WTC11 (cell line): ENCODE data around the gene SPATA9. TPM values are rescaled to one million over a fixed set of nuclear protein-coding genes. Genes with fewer than 3 reads are reported as not detected.

Source experiments
- ATAC-seq: fragments of 200-7000 bp; cut with Tn5 transposase; 2 replicates; pipeline ENCODE4 v1.10.0; 2021; ENCODE audit warnings: mild to moderate bottlenecking, moderate library complexity
- CTCF ChIA-PET: fragments of 300-600 bp; sonication (Branson Sonifier 250); formaldehyde crosslinking; loops from one replicate; lab custom pipeline; 2021; ENCODE audit warnings: antibody characterized with exemption; lab: Charles Lee
- POLR2A ChIA-PET: fragments of 350-600 bp; sonication (Branson Sonifier 250); formaldehyde crosslinking; loops from one replicate; lab custom pipeline; 2021; ENCODE audit warnings: antibody characterized with exemption; lab: Charles Lee
- DNase-seq: peaks from one replicate; pipeline ENCODE4 v3.0.0; 2021; ENCODE audit warnings: low spot score
- H3K27ac Mint-ChIP-seq: 2 replicates; pipeline ENCODE4 v1.8.0; 2021; ENCODE audit warnings: mixed read lengths
- H3K27me3 Mint-ChIP-seq: 2 replicates; pipeline ENCODE4 v1.8.0; 2021; ENCODE audit warnings: low read depth, mild to moderate bottlenecking, moderate library complexity, mixed read lengths
- H3K36me3 Mint-ChIP-seq: 2 replicates; pipeline ENCODE4 v1.8.0; 2021; ENCODE audit warnings: mixed read lengths
- H3K4me1 Mint-ChIP-seq: 2 replicates; pipeline ENCODE4 v1.8.0; 2022; ENCODE audit warnings: mixed read lengths
- H3K4me3 Mint-ChIP-seq: 2 replicates; pipeline ENCODE4 v1.8.0; 2021; ENCODE audit warnings: mild to moderate bottlenecking, moderate library complexity, mixed read lengths
- H3K9me3 Mint-ChIP-seq: 2 replicates; pipeline ENCODE4 v1.8.0; 2021; ENCODE audit warnings: mixed read lengths
- ATF2 ChIP-seq: sonication (generic); formaldehyde crosslinking; IDR thresholded peaks from 2 replicates; pipeline ENCODE4 v1.8.1; 2022; ENCODE audit warnings: low read depth, missing genetic modification reagents, borderline replicate concordance
- CDX4 ChIP-seq: fragments of 250-450 bp; sonication (Bioruptor Pico); IDR thresholded peaks from 2 replicates; pipeline ENCODE4 v1.9.0; 2021; ENCODE audit warnings: moderate library complexity, mild to moderate bottlenecking, inconsistent platforms, borderline replicate concordance
- CREB1 ChIP-seq: sonication (generic); formaldehyde crosslinking; IDR thresholded peaks from 2 replicates; pipeline ENCODE4 v1.8.0; 2023; ENCODE audit warnings: mild to moderate bottlenecking, missing genetic modification reagents
- EMX1 ChIP-seq: fragments of 250-450 bp; sonication (Bioruptor Pico); IDR thresholded peaks from 2 replicates; pipeline ENCODE4 v1.8.0; 2021; ENCODE audit warnings: mild to moderate bottlenecking
- FOXK1 ChIP-seq: sonication (generic); formaldehyde crosslinking; IDR thresholded peaks from 2 replicates; pipeline ENCODE4 v1.8.0; 2022; ENCODE audit warnings: mild to moderate bottlenecking, moderate library complexity, missing genetic modification reagents
- GABPB1 ChIP-seq: sonication (generic); formaldehyde crosslinking; IDR thresholded peaks from 2 replicates; pipeline ENCODE4 v1.8.1; 2023; ENCODE audit warnings: mild to moderate bottlenecking, missing genetic modification reagents
- GTF2I ChIP-seq: fragments of 250-450 bp; sonication (Bioruptor Pico); conservative IDR thresholded peaks from 2 replicates; pipeline ENCODE4 v1.4.0; 2021; ENCODE audit warnings: mild to moderate bottlenecking
- IRF1 ChIP-seq: sonication (generic); formaldehyde crosslinking; IDR thresholded peaks from 2 replicates; pipeline ENCODE4 v1.8.0; 2023; ENCODE audit warnings: missing genetic modification reagents
- NFE2L1 ChIP-seq: sonication (generic); formaldehyde crosslinking; IDR thresholded peaks from 2 replicates; pipeline ENCODE4 v1.8.1; 2023; ENCODE audit warnings: missing genetic modification reagents
- NFYB ChIP-seq: sonication (generic); formaldehyde crosslinking; conservative IDR thresholded peaks from 2 replicates; pipeline ENCODE4 v1.8.0; 2022; ENCODE audit warnings: low read depth, missing genetic modification reagents
- NR2C2 ChIP-seq: sonication (generic); formaldehyde crosslinking; IDR thresholded peaks from 2 replicates; pipeline ENCODE4 v1.8.0; 2022; ENCODE audit warnings: mild to moderate bottlenecking, missing genetic modification reagents
- RELA ChIP-seq: sonication (generic); formaldehyde crosslinking; IDR thresholded peaks from 2 replicates; pipeline ENCODE4 v1.8.1; 2022; ENCODE audit warnings: missing genetic modification reagents, mild to moderate bottlenecking, borderline replicate concordance
- SMAD3 ChIP-seq: sonication (generic); formaldehyde crosslinking; IDR thresholded peaks from 2 replicates; pipeline ENCODE4 v1.8.0; 2022; ENCODE audit warnings: missing genetic modification reagents, mild to moderate bottlenecking, borderline replicate concordance
- SP1 ChIP-seq: sonication (generic); formaldehyde crosslinking; conservative IDR thresholded peaks from 2 replicates; pipeline ENCODE4 v1.8.1; 2022; ENCODE audit warnings: missing genetic modification reagents
- TEAD4 ChIP-seq: sonication (generic); formaldehyde crosslinking; IDR thresholded peaks from 2 replicates; pipeline ENCODE4 v1.8.0; 2022; ENCODE audit warnings: mild to moderate bottlenecking, missing genetic modification reagents
- ZNF138 ChIP-seq: sonication (generic); formaldehyde crosslinking; conservative IDR thresholded peaks from 2 replicates; pipeline ENCODE4 v1.8.1; 2022; ENCODE audit warnings: mild to moderate bottlenecking, moderate library complexity, missing genetic modification reagents
- ZNF263 ChIP-seq: sonication (generic); formaldehyde crosslinking; IDR thresholded peaks from 2 replicates; pipeline ENCODE4 v1.8.1; 2022; ENCODE audit warnings: low read depth, mild to moderate bottlenecking, moderate library complexity, missing genetic modification reagents
- ZNF416 ChIP-seq: fragments of 250-450 bp; sonication (Bioruptor Pico); IDR thresholded peaks from 2 replicates; pipeline ENCODE4 v1.9.0; 2021; ENCODE audit warnings: mild to moderate bottlenecking, inconsistent platforms
- total RNA-seq: library from RNA; stranded (reverse); gene quantifications from 3 replicates; pipeline ENCODE4 v1.2.3, GENCODE V29; 2021
- TF ChIP-seq, protein P1 (sequence below): fragments of 250-450 bp; sonication (Bioruptor Pico); conservative IDR thresholded peaks from 2 replicates; pipeline ENCODE4 v1.9.0; 2021; ENCODE audit warnings: mild to moderate bottlenecking
- TF ChIP-seq, protein P2 (sequence below): sonication (generic); formaldehyde crosslinking; IDR thresholded peaks from 2 replicates; pipeline ENCODE4 v1.8.0; 2022; ENCODE audit warnings: mild to moderate bottlenecking, missing genetic modification reagents
- TF ChIP-seq, protein P3 (sequence below): sonication (generic); formaldehyde crosslinking; IDR thresholded peaks from 2 replicates; pipeline ENCODE4 v1.8.0; 2022; ENCODE audit warnings: mild to moderate bottlenecking, missing genetic modification reagents
- TF ChIP-seq, protein P4 (sequence below): sonication (generic); formaldehyde crosslinking; IDR thresholded peaks from 2 replicates; pipeline ENCODE4 v1.8.1; 2023; ENCODE audit warnings: mild to moderate bottlenecking, missing genetic modification reagents, moderate library complexity
- TF ChIP-seq, protein P5 (sequence below): sonication (generic); formaldehyde crosslinking; IDR thresholded peaks from 2 replicates; pipeline ENCODE4 v1.8.1; 2022; ENCODE audit warnings: mild to moderate bottlenecking, moderate library complexity, missing genetic modification reagents
- TF ChIP-seq, protein P6 (sequence below): sonication (generic); formaldehyde crosslinking; IDR thresholded peaks from 2 replicates; pipeline ENCODE4 v1.8.0; 2023; ENCODE audit warnings: mild to moderate bottlenecking, missing genetic modification reagents

Gene SPATA9
- total RNA-seq, 1 experiment from 2014 or later = not detected

DNA sequence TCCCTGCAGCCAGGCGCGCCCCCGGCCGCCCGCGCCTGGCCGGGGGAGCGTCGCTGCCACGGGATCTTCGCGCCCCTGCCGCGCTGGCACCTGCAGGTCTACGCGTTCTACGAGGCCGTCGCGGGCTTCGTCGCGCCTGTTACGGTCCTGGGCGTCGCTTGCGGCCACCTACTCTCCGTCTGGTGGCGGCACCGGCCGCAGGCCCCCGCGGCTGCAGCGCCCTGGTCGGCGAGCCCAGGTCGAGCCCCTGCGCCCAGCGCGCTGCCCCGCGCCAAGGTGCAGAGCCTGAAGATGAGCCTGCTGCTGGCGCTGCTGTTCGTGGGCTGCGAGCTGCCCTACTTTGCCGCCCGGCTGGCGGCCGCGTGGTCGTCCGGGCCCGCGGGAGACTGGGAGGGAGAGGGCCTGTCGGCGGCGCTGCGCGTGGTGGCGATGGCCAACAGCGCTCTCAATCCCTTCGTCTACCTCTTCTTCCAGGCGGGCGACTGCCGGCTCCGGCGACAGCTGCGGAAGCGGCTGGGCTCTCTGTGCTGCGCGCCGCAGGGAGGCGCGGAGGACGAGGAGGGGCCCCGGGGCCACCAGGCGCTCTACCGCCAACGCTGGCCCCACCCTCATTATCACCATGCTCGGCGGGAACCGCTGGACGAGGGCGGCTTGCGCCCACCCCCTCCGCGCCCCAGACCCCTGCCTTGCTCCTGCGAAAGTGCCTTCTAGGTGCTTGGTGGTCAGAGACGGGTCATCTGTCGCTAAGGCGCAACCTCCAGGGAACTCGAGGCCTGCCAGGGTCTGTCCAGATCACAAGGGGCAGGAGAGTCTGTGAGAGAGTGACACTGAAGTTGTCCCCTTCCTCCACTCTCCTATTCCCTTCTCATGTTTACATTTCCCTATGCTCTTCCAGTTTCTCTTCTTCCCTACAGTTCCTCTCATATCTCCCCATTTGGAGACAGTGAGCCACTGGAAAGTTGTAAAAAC, 61.6 kb downstream of the SPATA9 start:
- H3K9me3 Mint-ChIP-seq = peaks cover 9% of the 10 kb centered on the region
- POLR2A ChIA-PET = no interaction called here
- peaks cover 64% of the 10 kb centered on the region for H3K27me3 Mint-ChIP-seq
- no peaks in the 10 kb centered on the region; the same call in 1 of the 2 replicates for H3K36me3 Mint-ChIP-seq
- CTCF ChIA-PET = no interaction called here
- peak overlapping the region; percentile 63 for H3K4me3 Mint-ChIP-seq
- no peak overlapping the region for H3K27ac Mint-ChIP-seq
- peak; percentile 57 for ATAC-seq
- peaks cover 25% of the 10 kb centered on the region for H3K4me1 Mint-ChIP-seq
- DNase-seq = peak; percentile 60
- TF ChIP-seq IRF1 = no peak
- peak; percentile 78 for TF ChIP-seq RELA (CRISPR knock-in tag)
- TF ChIP-seq ZNF138 (CRISPR knock-in tag) = peak; percentile 70; the same call in 1 of the 2 replicates
- TF ChIP-seq SP1 = no peak; the same call in 1 of the 2 replicates
- TF ChIP-seq, protein P1, sequence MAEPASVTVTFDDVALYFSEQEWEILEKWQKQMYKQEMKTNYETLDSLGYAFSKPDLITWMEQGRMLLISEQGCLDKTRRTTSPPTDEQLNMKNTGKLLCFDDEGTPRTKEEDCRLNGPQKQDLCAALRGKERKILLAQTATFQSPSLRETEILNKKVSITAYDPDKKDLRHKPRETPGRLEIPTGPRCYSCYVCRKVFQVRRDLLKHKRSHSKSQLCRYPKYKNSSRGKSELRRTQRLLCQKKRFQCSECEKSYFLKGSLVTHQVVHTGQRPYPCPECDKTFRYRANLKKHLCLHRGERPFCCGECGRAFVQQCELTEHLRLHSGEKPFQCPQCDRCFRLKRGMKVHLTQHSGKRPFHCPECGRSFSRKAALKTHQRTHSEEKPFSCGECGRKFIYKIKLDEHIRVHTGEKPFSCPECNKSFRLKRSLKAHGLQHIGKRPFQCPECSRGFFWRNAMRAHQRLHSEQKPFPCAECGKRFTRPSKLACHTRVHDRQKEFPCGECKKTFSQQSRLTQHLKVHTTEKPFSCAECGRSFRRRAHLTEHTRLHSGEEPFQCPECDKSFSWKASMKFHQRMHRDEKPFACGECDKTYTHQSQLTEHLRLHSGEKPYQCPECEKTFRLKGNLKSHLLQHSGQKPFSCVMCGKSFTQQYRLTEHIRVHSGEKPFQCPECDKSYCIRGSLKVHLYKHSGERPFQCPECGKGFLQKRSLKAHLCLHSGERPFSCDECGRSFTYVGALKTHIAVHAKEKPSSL (CRISPR knock-in tag) = no peak
- TF ChIP-seq ZNF416 (CRISPR knock-in tag) = 0 out of 2 replicates have a peak, but pooled peaks have one; percentile 55
- TF ChIP-seq, protein P2, sequence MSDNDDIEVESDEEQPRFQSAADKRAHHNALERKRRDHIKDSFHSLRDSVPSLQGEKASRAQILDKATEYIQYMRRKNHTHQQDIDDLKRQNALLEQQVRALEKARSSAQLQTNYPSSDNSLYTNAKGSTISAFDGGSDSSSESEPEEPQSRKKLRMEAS (CRISPR knock-in tag) = peak; percentile 94
- TF ChIP-seq GTF2I (CRISPR knock-in tag) = no peak
- TF ChIP-seq NFYB (CRISPR knock-in tag) = 0 out of 2 replicates have a peak, but pooled peaks have one; percentile 37
- no peak; the same call in 1 of the 2 replicates for TF ChIP-seq SMAD3 (CRISPR knock-in tag)
- TF ChIP-seq ATF2 (CRISPR knock-in tag) = 0 out of 2 replicates have a peak, but pooled peaks have one; percentile 66
- 0 out of 2 replicates have a peak, but pooled peaks have one; percentile 42 for TF ChIP-seq CREB1
- no peak for TF ChIP-seq EMX1 (CRISPR knock-in tag)
- peak; percentile 71; the same call in 1 of the 2 replicates for TF ChIP-seq NFE2L1 (CRISPR knock-in tag)
- no peak for TF ChIP-seq GABPB1
- TF ChIP-seq, protein P3, sequence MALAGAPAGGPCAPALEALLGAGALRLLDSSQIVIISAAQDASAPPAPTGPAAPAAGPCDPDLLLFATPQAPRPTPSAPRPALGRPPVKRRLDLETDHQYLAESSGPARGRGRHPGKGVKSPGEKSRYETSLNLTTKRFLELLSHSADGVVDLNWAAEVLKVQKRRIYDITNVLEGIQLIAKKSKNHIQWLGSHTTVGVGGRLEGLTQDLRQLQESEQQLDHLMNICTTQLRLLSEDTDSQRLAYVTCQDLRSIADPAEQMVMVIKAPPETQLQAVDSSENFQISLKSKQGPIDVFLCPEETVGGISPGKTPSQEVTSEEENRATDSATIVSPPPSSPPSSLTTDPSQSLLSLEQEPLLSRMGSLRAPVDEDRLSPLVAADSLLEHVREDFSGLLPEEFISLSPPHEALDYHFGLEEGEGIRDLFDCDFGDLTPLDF (CRISPR knock-in tag) = 0 out of 2 replicates have a peak, but pooled peaks have one; percentile 67
- TF ChIP-seq, protein P4, sequence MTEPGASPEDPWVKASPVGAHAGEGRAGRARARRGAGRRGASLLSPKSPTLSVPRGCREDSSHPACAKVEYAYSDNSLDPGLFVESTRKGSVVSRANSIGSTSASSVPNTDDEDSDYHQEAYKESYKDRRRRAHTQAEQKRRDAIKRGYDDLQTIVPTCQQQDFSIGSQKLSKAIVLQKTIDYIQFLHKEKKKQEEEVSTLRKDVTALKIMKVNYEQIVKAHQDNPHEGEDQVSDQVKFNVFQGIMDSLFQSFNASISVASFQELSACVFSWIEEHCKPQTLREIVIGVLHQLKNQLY = peak; percentile 92; the same call in 1 of the 2 replicates
- TF ChIP-seq, protein P5, sequence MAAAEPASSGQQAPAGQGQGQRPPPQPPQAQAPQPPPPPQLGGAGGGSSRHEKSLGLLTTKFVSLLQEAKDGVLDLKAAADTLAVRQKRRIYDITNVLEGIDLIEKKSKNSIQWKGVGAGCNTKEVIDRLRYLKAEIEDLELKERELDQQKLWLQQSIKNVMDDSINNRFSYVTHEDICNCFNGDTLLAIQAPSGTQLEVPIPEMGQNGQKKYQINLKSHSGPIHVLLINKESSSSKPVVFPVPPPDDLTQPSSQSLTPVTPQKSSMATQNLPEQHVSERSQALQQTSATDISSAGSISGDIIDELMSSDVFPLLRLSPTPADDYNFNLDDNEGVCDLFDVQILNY (CRISPR knock-in tag) = peak; percentile 43; the same call in 1 of the 2 replicates
- TF ChIP-seq CDX4 (CRISPR knock-in tag) = no peak
- TF ChIP-seq ZNF263 (CRISPR knock-in tag) = no peak
- peak; percentile 87 for TF ChIP-seq TEAD4 (CRISPR knock-in tag)
- TF ChIP-seq, protein P6, sequence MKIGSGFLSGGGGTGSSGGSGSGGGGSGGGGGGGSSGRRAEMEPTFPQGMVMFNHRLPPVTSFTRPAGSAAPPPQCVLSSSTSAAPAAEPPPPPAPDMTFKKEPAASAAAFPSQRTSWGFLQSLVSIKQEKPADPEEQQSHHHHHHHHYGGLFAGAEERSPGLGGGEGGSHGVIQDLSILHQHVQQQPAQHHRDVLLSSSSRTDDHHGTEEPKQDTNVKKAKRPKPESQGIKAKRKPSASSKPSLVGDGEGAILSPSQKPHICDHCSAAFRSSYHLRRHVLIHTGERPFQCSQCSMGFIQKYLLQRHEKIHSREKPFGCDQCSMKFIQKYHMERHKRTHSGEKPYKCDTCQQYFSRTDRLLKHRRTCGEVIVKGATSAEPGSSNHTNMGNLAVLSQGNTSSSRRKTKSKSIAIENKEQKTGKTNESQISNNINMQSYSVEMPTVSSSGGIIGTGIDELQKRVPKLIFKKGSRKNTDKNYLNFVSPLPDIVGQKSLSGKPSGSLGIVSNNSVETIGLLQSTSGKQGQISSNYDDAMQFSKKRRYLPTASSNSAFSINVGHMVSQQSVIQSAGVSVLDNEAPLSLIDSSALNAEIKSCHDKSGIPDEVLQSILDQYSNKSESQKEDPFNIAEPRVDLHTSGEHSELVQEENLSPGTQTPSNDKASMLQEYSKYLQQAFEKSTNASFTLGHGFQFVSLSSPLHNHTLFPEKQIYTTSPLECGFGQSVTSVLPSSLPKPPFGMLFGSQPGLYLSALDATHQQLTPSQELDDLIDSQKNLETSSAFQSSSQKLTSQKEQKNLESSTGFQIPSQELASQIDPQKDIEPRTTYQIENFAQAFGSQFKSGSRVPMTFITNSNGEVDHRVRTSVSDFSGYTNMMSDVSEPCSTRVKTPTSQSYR (CRISPR knock-in tag) = peak; percentile 72; the same call in 1 of the 2 replicates
- peak; percentile 28; the same call in 1 of the 2 replicates for TF ChIP-seq FOXK1
- TF ChIP-seq NR2C2 (CRISPR knock-in tag) = peak; percentile 61; the same call in 1 of the 2 replicates
